Activated naive CD4-positive, alpha-beta T cell treated with anti-CD3 and anti-CD28 coated beads, Interleukin-2, amount 10 ng/mL, durations not matched to agents 5 hours and 36 hours (primary cell): ENCODE data around the gene PPARA. TPM values are rescaled to one million over a fixed set of nuclear protein-coding genes. Genes with fewer than 3 reads are reported as not detected.

ENCODE experiments used
- total RNA-seq, 2 experiments: library from RNA; stranded (reverse); gene quantifications; one replicate each; pipeline ENCODE4 v1.2.3, GENCODE V29; 2021

PPARA gene
- total RNA-seq, result 10 to 100 TPM; 14.1 to 14.2 TPM

GRCh38 chr22:46150034-46150654 is at the start of gene PPARA:
Gene PPARA (plus strand): TSS chr22:46150526. CDS start chr22:46198384, 47,858 bp downstream.

DNA sequence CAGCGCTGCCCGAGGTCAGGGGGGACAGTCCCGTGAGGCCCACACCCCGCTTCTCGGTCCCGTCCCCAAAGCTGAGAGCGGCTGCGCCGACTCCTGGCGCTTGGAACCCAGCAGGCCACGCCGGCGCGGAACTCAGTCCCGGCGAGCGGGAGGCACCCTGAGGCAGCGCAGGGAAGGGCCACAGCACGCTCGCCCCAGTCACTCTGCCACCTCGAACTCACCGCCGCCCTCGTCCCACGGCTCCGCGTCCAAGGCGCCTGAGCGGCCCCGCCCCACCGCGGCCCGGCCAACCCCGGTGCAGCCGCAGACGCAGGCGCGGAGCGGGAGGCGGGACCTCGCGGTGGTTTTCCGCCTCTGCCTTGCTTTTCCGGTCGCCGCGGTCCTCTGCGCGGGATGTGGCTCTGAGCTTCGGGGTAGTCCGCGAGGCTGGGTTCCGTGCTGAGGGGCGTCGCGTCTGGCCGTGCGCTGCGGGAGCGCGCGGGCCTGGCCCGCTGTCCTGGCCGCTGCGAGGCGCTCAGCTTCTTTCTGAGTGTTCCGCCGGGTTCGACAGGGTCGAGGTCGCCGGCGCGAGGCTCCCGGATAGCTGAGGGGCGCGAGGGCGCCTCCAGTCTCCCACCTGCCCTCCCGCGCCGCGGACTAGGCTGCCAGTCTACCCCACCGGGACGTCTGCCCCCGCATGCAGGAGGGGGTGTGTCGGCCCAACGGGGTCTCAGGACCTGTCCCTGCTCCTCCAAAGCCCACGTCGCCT is 99.9 kb downstream of the PPARA start, which contains the start of gene CDPF1:
TSS of gene CDPF1 (minus strand) at position 259 of the 748 bp plus-strand sequence. CDS start 2,009 bp downstream, outside the sequence.

DNA sequence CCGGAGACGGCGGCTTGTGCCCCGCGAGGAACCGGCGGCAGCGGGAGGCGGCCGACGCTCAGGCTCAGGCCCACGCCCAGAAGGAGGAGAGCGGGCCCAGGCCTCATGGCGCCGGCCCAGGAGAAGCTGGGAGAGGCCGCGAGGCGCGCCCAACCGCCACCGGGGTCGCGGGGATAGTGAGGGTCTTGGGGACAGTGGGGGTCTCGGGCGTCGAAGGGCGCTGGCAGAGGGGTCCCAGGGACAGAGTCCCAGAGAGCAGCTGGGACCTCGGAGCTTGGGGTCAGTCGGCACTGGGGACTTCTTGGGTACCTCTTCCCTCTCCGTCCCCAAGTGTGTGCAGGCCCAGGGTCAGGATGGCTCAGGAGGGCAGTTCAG is 112.9 kb downstream of the PPARA start, which contains the start of gene PKDREJ:
TSS of gene PKDREJ (minus strand) at position 128 of the 375 bp plus-strand sequence. CDS start at position 107, 21 bp downstream.

DNA sequence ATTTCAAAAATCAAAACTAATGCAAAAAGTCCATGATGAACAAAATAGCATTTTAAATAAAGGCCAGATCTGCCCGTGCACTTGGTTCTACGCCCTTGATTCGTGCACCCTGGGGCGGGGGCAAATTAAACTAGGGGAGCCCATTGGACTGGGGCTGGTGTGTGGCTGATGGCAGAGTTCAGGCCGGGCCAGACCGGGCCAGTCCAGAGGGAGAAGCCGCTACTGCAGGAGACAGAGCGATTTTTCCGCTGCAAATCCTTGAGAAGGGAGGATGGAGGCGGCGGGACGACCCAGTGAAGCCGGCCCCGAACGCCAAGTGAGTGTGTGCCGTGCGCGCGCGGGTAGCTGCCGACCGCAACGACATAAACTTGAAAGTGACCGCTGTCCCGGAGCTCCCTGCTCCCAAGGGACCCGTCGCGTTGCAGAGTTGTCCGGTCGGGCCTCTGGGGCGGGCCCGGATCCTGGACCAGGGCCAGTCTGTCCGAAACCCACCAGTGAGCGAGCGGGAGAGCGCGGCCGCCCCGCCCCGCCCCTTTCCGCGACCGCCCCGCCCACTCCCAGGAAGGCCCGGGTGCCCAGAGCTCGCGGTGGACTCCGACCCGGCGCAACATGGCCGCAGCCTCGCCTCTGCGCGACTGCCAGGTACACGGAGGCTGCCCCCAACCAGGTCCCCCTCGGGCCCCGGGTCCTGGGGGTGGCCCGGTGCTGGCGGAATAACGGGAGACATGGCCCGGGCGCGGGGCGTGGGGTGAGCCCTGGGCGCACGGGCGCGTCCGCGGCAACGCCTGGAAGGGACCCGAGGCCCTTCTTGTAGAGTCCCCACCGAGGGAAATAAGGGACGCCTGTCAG is 117.3 kb downstream of the PPARA start, which contains the start of gene TTC38:
TSS of gene TTC38 (plus strand) at position 578 of the 849 bp plus-strand sequence. CDS start at position 610, 32 bp downstream.

Other genes starting within 250 kb of the PPARA start
- not detected for gene WNT7B, start 173.4 kb upstream of the PPARA start, total RNA-seq
- 10 to 100 TPM in 1 of 2 experiments, 1 to 10 TPM in 1; 8.8 to 10.8 TPM for gene CDPF1, start 99.8 kb downstream of the PPARA start, total RNA-seq
- not detected for gene PKDREJ, start 112.8 kb downstream of the PPARA start, total RNA-seq
- gene TTC38, start 117.5 kb downstream of the PPARA start, total RNA-seq, result 1 to 10 TPM; 8.0 to 9.9 TPM
- 10 to 100 TPM; 63.6 to 64.7 TPM for gene GTSE1, start 146.3 kb downstream of the PPARA start, total RNA-seq
- 10 to 100 TPM; 62.8 to 68.6 TPM for gene TRMU, start 185.2 kb downstream of the PPARA start, total RNA-seq